GM19468 (cell line): ENCODE results near the gene NDUFB7.
A peak's percentile ranks its signal among the peaks of the same experiment; 100 is the strongest.

Experiments
- ATAC-seq: cut with Tn5 transposase; IDR thresholded peaks from one replicate; pipeline ENCODE4 v1.9.1; 2021; ENCODE audit warnings: mild to moderate bottlenecking, moderate library complexity, moderate number of reproducible peaks; ENCODE audit not compliant: unreplicated experiment; ENCODE audit errors: extremely low read depth

The NDUFB7 gene

DNA sequence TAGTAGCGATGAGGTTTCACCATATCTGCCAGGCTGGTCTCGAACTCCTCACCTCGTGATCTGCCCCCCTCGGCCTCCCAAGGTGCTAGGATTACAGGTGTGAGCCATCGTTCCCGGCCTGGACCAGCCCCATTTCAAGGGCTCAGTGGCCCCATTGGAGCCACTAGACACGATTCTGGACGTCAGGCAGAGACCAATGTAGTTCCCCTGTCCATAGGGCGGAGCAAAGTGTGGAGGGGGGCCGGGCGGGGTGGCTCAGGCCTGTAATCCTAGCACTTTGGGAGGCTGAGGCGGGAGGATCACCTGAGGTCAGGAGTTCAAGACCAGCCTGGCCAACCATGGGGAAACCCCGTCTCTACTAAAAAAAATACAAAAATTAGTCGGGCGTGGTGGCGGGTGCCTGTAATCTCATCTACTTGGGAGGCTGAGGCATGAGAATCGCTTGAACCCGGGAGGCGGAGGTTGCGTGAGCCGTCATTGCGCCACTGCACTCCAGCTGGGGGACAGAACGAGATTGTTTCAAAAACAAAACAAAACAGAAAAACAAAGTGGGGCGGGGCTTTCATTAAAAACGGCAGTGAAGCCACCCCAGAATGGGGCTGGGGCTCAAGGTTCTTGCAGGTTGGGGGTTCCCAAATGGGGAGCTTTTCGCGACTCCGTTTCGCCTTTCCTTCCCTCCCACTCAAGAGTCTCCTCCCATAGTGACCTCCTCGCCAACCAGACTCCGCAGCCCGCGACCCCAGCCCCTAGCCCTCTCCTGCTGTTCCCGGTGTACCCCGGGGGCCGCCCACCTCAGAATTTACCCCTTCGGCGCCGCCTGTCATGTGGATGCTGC lies 43.2 kb downstream of the NDUFB7 start:
- ATAC-seq, result no peak

DNA sequence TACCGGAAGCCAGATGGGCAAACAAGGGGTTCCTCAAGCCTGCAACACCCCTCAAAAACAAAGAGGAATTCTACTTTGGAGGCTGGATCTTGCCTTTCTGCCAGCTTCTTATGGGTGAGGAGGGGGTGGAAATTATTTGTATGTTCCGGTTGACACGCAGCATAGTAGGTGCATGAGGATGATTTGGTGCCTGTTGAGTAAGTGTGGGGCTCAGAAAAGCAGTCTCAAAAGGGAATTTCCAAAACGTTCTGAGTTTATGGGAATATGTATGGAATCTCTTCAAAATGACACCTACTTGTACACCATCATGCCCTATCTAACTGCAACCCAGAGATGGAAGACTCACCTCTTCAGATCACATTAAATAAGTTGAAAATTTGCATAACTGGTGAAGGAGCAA lies 45.4 kb downstream of the NDUFB7 start:
- ATAC-seq, result no peak

- ATAC-seq, result no peak
Measured at GRCh38 chr19:14525729-14526128, 46.1 kb downstream of the NDUFB7 start.

- ATAC-seq, result no peak
Measured at GRCh38 chr19:14520543-14520942, 51.3 kb downstream of the NDUFB7 start.

DNA sequence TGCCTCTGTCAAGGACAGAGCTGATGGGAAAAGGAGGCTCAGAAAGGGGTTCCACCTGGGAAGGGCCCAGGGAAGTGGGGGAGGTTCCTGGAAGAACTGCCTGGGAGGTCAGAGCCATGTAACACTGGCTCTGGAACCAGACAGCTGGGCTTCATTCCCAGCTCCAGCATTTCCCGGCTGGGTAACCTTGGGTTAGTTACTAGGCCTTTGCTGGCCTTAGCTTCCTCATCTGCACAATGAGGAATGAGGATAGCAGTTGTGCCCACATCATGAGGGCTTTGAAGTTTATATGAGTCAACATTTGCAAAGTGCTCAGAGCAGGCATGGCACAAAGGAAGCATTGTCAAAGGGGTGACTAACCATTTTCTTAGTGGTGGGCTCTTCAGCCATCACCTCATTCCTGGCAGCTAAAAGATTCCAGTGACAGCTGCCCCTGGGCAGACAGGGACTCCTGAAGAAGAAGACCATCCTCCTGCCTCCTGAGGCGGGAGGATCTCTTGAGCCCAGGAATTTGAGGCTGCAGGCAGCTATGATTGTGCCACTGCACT lies 51.9 kb downstream of the NDUFB7 start:
- no peak for ATAC-seq

DNA sequence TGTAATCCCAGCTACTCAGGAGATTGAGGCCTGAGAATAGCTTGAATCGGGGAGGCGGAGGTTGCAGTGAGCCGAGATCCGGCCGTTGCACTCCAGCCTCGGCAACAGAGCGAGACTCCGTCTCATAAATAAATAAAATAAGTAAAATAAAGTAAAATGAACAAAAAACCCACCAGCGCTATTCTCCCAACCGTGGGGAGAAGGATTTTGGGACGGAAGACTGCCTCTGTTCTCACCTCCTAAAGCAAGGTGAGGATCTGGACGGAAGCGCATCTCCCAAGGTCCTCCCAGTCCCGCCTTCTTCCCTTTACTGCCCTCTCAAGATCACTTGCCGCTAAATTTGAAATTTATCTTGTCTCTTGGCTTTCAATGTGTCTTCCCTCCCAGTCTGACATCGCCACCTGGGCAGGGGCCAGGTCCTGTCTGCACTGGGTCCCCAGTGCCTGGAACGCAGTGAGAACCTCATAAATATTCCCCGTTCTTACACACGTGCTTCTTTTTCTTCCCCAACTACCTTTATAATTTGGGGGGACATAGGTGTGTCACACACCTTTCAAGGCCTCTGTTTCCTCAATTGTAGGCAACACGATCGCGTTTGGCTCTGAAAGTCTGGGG lies 52.5 kb downstream of the NDUFB7 start:
- ATAC-seq, result no peak

DNA sequence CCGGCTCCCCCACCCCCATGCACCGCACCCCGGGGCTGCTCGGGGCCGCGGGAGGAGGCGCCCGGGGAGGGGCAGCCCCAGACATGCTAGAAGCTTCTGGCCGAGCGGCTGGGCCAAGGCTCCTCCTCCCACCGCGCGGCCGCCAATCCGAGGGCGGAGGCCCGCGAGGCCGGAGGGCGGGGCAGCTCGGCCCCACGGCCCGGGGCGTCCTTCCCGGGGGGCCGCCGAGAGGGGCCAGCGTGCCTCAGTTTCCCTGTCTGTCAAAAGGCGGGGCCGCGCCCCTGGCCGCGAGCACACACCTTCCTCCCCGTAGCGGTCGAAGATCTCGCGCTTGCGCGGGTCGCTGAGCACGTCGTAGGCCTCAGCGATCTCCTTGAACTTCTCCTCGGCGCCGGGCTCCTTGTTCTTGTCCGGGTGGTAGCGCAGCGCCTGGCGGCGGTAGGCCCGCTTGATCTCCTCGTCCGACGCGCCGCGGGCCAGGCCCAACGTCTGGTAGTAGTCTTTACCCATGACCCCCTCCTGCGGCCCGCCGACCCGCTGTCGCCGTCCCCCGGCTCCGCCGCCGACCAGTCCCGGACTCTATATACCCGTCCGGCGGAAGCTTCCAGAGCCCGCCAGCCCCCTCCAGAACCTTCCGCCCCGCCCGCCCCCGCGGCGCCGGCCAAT lies 53.9 kb downstream of the NDUFB7 start, which contains the start of gene DNAJB1:
TSS of gene DNAJB1 (minus strand) at position 558 of the 666 bp plus-strand sequence. CDS start at position 510, 48 bp downstream.
- peak; percentile 61 for ATAC-seq

DNA sequence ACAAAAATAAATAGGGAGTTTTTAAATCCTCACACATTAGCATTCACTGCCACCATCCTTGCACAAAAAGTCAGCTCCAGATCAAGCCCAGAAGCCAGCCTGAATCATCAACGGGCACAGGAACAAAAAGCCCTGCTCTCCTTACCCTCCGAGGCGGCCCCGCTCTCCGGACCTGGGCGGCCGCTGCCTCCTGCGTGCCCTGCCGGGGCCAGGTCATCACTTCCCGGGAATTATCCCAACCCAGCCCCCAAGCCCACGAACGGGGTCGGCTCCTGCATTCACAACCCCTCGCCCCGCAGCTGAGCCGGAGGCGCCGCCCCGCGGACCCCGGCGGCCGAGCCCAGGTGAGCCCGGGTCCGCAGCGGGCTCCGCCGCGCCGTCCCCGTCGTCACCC lies 54.4 kb downstream of the NDUFB7 start:
- no peak for ATAC-seq

DNA sequence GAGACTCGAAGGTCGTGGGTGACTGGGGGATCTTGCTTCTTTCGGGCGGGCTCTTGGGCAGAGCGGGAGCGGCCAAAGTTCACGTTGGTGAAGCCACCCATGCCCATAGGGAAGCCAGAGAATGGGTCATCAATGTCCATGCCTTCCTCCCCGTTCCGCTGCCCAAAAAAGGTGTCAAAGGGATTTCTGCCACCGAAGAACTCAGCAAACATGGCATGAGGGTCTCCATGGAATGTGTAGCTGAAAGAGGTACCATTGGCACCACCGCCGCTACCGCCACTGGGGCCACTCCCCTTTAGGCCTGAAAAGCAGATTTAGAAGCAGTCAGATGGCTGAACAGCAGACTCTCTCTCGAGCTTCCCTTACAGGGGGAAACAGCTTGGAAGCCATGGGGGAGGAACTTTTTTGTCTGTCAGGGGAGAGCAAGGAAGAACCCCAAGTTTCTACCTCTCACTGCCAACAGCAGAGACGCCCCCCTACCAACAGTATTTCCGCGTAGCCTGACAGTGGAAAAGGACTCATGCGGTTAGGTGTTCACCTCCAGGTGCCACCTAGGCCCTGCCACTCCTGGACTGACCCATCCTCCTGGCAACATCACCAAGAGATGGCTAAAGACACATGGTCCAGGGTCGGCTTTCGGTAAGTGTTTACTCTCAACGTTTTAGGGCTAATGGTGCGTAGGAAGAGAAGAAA lies 55.0 kb downstream of the NDUFB7 start:
- no peak for ATAC-seq
